Transverse colon (tissue), 4 donors: Measurements from ENCODE around the gene GFPT2.

ENCODE experiments used
- CTCF ChIP-seq, 5 experiments: fragments of 200-600 bp in 3 of 5; fragments of 450-650 bp in 2 of 5; sonication (generic) in 3 of 5; IDR thresholded peaks; 1 replicate in 2 of 5; 2 replicates in 3 of 5; pipeline ENCODE4 v1.5.1; 2016 to 2017; ENCODE audit warnings: antibody characterized with exemption in 5 of 5, inconsistent platforms in 3 of 5, mild to moderate bottlenecking in 2 of 5, moderate library complexity in 1 of 5
- EP300 ChIP-seq: sonication (generic); formaldehyde crosslinking; IDR thresholded peaks from one replicate; pipeline ENCODE4 v1.6.1; 2017; ENCODE audit warnings: antibody characterized with exemption, low read depth
- POLR2A ChIP-seq: fragments of 450-650 bp; IDR thresholded peaks from one replicate; pipeline ENCODE4 v1.6.1; 2016; ENCODE audit warnings: antibody characterized with exemption, mild to moderate bottlenecking, moderate library complexity
- POLR2AphosphoS5 ChIP-seq, 3 donors: sonication (generic); formaldehyde crosslinking; IDR thresholded peaks; one replicate each; pipeline ENCODE4 v1.6.1; 2016; ENCODE audit warnings: antibody characterized with exemption in 3 of 3

DNA sequence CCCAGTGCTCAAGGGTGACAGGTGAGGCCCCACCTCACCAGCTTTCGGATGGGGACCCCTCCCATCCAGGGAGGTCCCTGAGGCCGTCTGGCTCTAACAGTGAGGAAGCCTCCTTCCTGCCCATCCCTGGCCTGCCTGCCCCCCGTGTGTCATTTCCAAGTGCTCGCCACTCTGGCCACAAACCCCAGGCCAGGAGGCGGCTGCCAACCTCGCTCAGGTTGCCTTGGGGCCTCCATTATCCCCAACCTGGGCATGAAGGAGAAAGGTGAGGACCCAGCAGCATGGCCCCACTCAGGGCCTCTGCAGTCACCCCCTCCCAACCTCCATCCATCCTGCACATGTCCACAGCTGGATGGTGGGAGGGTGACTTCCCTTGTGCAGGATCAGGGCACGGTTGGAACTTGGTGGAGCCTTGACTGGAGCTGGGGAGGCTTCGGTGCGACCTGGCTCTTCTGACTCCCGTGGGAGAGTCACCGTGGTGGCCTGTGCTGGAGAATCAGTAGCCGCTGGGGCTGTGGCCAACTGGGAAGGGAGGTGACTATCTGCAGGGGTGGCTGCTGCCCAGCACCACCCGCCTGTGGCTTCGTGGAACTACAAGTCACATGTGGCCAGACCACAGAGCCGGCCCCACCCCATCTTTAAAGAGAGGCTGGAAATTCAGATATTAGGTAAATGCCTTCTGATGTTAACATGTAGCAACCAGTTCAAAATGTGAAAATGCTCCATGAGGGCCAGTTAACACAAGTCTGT lies 37.5 kb upstream of the GFPT2 start:
- TF ChIP-seq CTCF (IDR thresholded peaks at IDR 0.05) (no peak), POLR2A (no peak), EP300 (no peak), POLR2AphosphoS5 (IDR thresholded peaks at IDR 0.05) (no peak)
